Stimulated activated naive CD8-positive, alpha-beta T cell treated with anti-CD3 and anti-CD28 coated beads, Interleukin-15, amount 100 ng/mL, for 72 hours (primary cell): ENCODE results near the gene ARHGAP42.

Experiments
- ATAC-seq: fragments of 150-1000 bp; cut with Tn5 transposase; 2 replicates; pipeline ENCODE4 v1.10.0; 2021; ENCODE audit warnings: mild to moderate bottlenecking, moderate library complexity
- DNase-seq, 2 donors: peaks; one replicate each; pipeline ENCODE4 v3.0.0; 2021 to 2022
- H3K27ac Mint-ChIP-seq, 2 donors: one replicate each; pipeline ENCODE4 v1.8.0; 2022; ENCODE audit warnings: mild to moderate bottlenecking in 2 of 2, mixed read lengths in 2 of 2, moderate library complexity in 2 of 2
- H3K27me3 Mint-ChIP-seq: one replicate; pipeline ENCODE4 v1.8.0; 2022; ENCODE audit warnings: mixed read lengths
- H3K4me1 Mint-ChIP-seq: one replicate; pipeline ENCODE4 v1.8.0; 2022; ENCODE audit warnings: mild to moderate bottlenecking, mixed read lengths
- H3K4me3 Mint-ChIP-seq, 2 donors: one replicate each; pipeline ENCODE4 v1.8.0; 2022; ENCODE audit warnings: mild to moderate bottlenecking in 2 of 2, mixed read lengths in 2 of 2, moderate library complexity in 1 of 2
- H3K9me3 Mint-ChIP-seq, 2 donors: one replicate each; pipeline ENCODE4 v1.8.0; 2022; ENCODE audit warnings: mixed read lengths in 2 of 2

ARHGAP42 gene

GRCh38 chr11:100691896-100692653, 5.0 kb downstream of the ARHGAP42 start:
- Mint-ChIP-seq H3K27ac (no peak overlapping the region), H3K9me3 (no peaks in the 10 kb centered on the region), H3K4me3 (no peak overlapping the region), H3K4me1 (peaks cover 5% of the 10 kb centered on the region), H3K27me3 (peaks cover 16% of the 10 kb centered on the region)
- no peak for DNase-seq
- ATAC-seq: no peak

- DNase-seq (no peak), ATAC-seq (no peak)
- H3K27ac Mint-ChIP-seq: no peak overlapping the region
- H3K9me3 Mint-ChIP-seq: no peaks in the 10 kb centered on the region
- H3K4me1 Mint-ChIP-seq: no peaks in the 10 kb centered on the region
- no peaks in the 10 kb centered on the region for H3K27me3 Mint-ChIP-seq
- H3K4me3 Mint-ChIP-seq: no peak overlapping the region
These were observed 8.8 kb downstream of the ARHGAP42 start for GRCh38 chr11:100695911-100696310.

- Mint-ChIP-seq H3K27me3 (no peaks in the 10 kb centered on the region), H3K27ac (no peak overlapping the region), H3K4me1 (no peaks in the 10 kb centered on the region), H3K4me3 (no peak overlapping the region), H3K9me3 (no peaks in the 10 kb centered on the region)
- DNase-seq (no peak), ATAC-seq (no peak)
These were observed 16.1 kb downstream of the ARHGAP42 start for GRCh38 chr11:100703139-100703538.

DNA sequence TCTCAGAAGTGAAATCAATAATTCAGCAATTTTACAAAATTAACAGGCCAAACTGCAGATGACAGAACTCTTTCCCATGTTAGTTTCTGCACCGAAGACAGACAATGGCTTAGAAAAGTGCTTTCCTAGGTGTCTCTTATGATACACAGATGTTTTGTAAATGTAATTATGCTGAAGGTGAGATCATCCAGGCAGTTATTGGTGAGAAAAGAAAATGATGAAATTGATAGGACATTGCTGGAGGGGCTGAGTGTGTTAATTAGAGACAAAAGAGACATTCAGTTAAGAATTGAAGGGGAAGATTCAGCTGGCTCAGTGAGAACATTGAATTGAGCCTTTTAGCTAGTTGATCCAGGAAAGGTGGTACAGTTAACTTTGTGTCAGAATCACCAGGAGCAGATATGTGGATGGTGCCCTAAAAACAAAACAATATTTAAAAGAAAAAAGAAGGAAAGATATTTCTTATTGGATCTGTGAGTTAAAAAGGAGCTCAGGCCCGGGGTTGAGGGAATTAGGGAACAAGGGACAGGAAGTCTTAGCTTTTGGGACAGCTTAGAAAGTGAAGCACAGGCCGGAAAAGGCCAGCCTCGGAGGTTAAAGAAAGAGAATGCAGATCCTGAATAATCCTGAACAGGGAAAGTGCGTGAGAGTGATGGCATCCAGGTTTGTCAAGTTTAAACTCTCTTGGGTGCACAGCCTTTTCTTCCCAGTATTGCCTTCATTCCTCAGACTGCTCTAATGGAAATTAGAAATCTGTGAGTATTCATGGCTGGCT, 16.9 kb downstream of the ARHGAP42 start:
- H3K4me1 Mint-ChIP-seq: no peaks in the 10 kb centered on the region
- DNase-seq (no peak), ATAC-seq (no peak)
- peak overlapping the region in 1 of 2 donors; percentile 53 for H3K27ac Mint-ChIP-seq
- no peaks in the 10 kb centered on the region for H3K27me3 Mint-ChIP-seq
- H3K4me3 Mint-ChIP-seq: no peak overlapping the region
- H3K9me3 Mint-ChIP-seq: no peaks in the 10 kb centered on the region

DNA sequence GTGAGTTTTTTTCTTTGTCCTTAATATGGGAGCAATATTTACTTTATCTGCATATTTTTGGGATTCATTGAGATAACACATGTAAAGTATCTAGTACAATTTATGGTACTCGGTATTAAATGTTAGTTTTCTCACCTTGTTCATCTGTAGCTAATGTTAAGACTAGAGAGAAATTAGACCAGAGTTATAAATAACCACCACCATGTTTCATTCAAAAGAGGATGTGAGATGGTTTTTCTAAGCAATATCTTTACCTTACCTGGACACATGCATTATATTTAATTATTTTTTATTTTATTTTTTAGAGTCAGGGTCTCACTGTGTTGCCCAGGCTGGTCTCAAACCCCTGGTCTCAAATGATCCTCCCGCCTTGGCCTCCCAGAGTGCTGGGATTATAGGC, 18.4 kb downstream of the ARHGAP42 start:
- Mint-ChIP-seq H3K27ac (no peak overlapping the region), H3K4me3 (no peak overlapping the region), H3K9me3 (no peaks in the 10 kb centered on the region), H3K4me1 (no peaks in the 10 kb centered on the region), H3K27me3 (no peaks in the 10 kb centered on the region)
- ATAC-seq (no peak), DNase-seq (no peak)

DNA sequence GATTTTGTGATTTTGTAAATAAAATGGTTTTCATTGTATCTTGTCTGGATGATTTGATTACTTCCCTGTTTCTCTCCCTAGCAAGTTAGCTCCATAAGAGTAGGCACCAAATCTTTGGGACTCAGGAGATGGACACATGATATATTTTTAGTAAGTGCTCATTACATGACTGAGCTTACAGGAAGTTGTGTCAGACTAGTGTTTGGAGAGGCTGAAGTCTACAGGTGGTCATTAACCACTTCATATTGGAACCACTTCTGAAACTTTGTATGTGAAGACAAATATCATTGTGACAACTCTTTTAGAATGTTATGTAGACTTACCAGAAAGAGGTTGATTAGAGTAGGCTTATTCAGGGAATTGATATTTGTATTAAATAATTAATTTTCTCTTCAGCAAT, 19.1 kb downstream of the ARHGAP42 start:
- H3K27ac Mint-ChIP-seq: no peak overlapping the region
- H3K9me3 Mint-ChIP-seq: no peaks in the 10 kb centered on the region
- H3K4me1 Mint-ChIP-seq: no peaks in the 10 kb centered on the region
- ATAC-seq: no peak
- DNase-seq: no peak
- no peaks in the 10 kb centered on the region for H3K27me3 Mint-ChIP-seq
- H3K4me3 Mint-ChIP-seq: no peak overlapping the region

- no peak for DNase-seq
- ATAC-seq: no peak
- Mint-ChIP-seq H3K4me1 (no peaks in the 10 kb centered on the region), H3K9me3 (no peaks in the 10 kb centered on the region), H3K27ac (no peak overlapping the region), H3K4me3 (no peak overlapping the region), H3K27me3 (no peaks in the 10 kb centered on the region)
These were observed 22.3 kb downstream of the ARHGAP42 start for GRCh38 chr11:100709233-100709957.

DNA sequence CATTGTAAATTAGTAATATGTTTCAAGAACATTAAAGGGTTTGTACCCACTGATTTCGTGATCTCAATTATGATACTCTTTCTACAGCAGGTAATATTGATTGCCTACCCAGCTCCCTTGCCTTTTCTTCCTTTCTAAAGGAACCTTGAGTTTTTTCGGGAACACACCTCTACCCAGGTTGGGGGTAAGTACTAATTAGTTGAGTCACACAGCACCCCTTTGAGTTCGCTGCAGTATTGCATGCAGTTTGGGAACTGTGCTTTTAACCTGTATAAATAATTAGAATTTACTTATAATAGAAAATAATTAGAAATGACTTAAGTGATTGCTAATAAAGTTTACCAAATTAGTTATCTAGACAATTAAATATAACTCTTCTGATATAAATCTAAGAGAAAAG, 24.9 kb downstream of the ARHGAP42 start:
- no peaks in the 10 kb centered on the region for H3K9me3 Mint-ChIP-seq
- no peaks in the 10 kb centered on the region for H3K27me3 Mint-ChIP-seq
- H3K4me3 Mint-ChIP-seq: no peak overlapping the region
- DNase-seq: no peak
- no peak overlapping the region for H3K27ac Mint-ChIP-seq
- H3K4me1 Mint-ChIP-seq: no peaks in the 10 kb centered on the region
- ATAC-seq: no peak

DNA sequence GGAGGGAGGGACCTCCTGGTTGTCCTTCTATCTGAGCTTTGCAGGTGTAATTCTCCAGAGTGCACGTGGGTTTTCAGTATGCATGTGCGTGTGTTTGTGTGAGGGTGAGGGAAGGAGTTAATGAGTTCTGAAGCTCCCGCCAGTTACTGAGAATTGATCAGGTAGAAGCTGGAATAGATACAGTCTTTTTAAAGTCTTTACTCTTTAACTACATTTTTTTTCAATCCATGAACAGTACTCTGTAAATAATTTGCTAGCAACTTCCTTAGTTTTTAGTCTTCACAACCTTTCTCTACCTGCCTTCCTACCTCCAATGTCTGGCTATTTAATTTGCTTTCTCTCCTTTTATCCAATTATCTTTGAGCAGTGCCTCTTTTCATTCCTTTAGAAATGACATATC, 25.5 kb downstream of the ARHGAP42 start:
- ATAC-seq: no peak
- H3K27ac Mint-ChIP-seq: no peak overlapping the region
- H3K4me3 Mint-ChIP-seq: no peak overlapping the region
- no peaks in the 10 kb centered on the region for H3K4me1 Mint-ChIP-seq
- no peak for DNase-seq
- H3K27me3 Mint-ChIP-seq: no peaks in the 10 kb centered on the region
- no peaks in the 10 kb centered on the region for H3K9me3 Mint-ChIP-seq

- H3K27me3 Mint-ChIP-seq: no peaks in the 10 kb centered on the region
- ATAC-seq (no peak), DNase-seq (no peak)
- H3K27ac Mint-ChIP-seq: no peak overlapping the region
- H3K9me3 Mint-ChIP-seq: no peaks in the 10 kb centered on the region
- no peaks in the 10 kb centered on the region for H3K4me1 Mint-ChIP-seq
- no peak overlapping the region for H3K4me3 Mint-ChIP-seq
These were observed 28.2 kb downstream of the ARHGAP42 start for GRCh38 chr11:100715165-100715761.

DNA sequence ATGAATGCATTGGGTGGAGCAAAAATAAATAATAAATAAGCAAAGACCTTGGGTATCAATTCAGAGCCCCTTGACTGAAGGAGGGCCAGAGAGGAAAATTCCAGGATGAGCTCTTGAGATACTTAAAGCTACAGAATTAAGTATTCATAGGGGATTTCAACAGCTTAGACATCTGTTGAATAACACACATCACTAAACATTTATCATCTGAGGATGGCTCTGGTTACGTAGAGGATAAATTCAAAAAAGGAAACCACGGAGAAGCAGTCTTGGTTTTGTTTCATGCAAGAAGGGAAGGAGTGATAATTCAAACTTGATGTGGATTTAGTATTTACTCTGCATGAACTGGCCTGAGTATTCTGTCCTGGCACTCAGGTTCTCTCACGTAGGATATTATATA, 29.8 kb downstream of the ARHGAP42 start:
- H3K4me3 Mint-ChIP-seq: no peak overlapping the region
- ATAC-seq (no peak), DNase-seq (no peak)

GRCh38 chr11:100719362-100719761, 32.3 kb downstream of the ARHGAP42 start:
- Mint-ChIP-seq H3K4me3 (no peak overlapping the region), H3K27me3 (no peaks in the 10 kb centered on the region), H3K4me1 (no peaks in the 10 kb centered on the region), H3K9me3 (no peaks in the 10 kb centered on the region), H3K27ac (no peak overlapping the region)
- no peak for ATAC-seq
- DNase-seq: no peak

More for the DNA sequence above, 29.8 kb downstream of the ARHGAP42 start:
- no peaks in the 10 kb centered on the region for H3K4me1 Mint-ChIP-seq
- no peaks in the 10 kb centered on the region for H3K27me3 Mint-ChIP-seq
- H3K9me3 Mint-ChIP-seq: no peaks in the 10 kb centered on the region
- no peak overlapping the region for H3K27ac Mint-ChIP-seq

GRCh38 chr11:100719809-100720221, 32.7 kb downstream of the ARHGAP42 start:
- H3K27ac Mint-ChIP-seq: no peak overlapping the region
- no peak for ATAC-seq
- H3K4me1 Mint-ChIP-seq: no peaks in the 10 kb centered on the region
- no peak overlapping the region for H3K4me3 Mint-ChIP-seq
- DNase-seq: no peak
- no peaks in the 10 kb centered on the region for H3K9me3 Mint-ChIP-seq
- no peaks in the 10 kb centered on the region for H3K27me3 Mint-ChIP-seq

- no peak for DNase-seq
- H3K27ac Mint-ChIP-seq: no peak overlapping the region
These were observed 39.6 kb downstream of the ARHGAP42 start for GRCh38 chr11:100726680-100727079.

GRCh38 chr11:100727410-100727809, 40.3 kb downstream of the ARHGAP42 start:
- Mint-ChIP-seq H3K9me3 (no peaks in the 10 kb centered on the region), H3K27ac (no peak overlapping the region), H3K4me1 (no peaks in the 10 kb centered on the region), H3K27me3 (no peaks in the 10 kb centered on the region), H3K4me3 (no peak overlapping the region)
- DNase-seq: no peak
- no peak for ATAC-seq

More at GRCh38 chr11:100726680-100727079, 39.6 kb downstream of the ARHGAP42 start:
- H3K4me1 Mint-ChIP-seq: no peaks in the 10 kb centered on the region
- no peaks in the 10 kb centered on the region for H3K27me3 Mint-ChIP-seq
- no peaks in the 10 kb centered on the region for H3K9me3 Mint-ChIP-seq
- no peak overlapping the region for H3K4me3 Mint-ChIP-seq
- ATAC-seq: no peak
